ENCODE results near the gene RUSF1.

The RUSF1 gene

DNA sequence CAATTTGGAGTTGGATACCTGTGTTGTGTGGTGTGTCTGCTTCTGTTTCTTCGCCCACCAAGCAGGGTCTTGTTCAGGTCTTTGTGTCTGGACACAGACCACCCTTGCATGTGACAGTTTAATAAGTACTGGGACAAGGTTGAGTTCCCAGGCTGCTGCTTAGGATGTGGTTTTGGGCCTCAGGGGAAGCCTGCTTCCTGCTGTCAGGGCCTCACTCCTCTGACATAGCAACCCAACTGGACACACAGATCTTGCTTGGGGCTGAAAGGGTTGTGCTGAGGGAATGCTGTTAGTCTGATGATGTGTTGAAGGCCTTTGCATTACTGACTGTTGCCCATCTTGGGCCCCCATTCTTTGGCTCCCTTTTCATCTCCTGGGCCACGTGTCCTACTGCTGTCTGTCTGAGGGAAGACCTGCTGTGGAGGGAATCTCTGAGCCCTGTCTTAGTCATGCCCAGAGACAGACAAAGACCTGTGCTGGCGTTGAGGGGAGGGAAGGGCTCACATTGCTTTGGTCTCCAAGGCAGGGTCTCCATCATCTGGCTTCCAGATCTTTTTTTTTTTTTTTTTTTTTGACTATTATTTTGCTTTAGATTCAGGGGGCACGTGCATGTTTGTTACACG is 40.9 kb downstream of the RUSF1 start:
- no peak for DNase-seq

DNA sequence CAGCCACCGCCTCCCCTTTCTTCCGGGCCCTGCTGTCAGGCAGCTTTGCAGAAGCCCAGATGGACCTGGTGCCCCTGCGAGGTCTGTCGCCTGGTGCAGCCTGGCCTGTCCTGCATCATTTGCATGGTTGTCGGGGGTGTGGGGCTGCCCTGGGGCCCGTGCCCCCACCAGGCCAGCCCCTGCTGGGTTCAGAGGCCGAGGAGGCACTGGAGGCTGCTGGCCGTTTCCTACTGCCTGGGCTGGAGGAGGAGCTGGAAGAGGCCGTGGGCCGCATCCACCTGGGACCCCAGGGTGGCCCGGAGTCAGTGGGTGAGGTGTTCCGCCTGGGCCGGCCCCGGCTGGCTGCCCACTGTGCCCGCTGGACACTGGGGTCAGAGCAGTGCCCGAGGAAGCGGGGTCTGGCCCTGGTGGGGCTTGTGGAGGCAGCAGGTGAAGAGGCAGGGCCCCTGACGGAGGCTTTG is 41.8 kb downstream of the RUSF1 start:
- no peak for DNase-seq

- no peak for DNase-seq
Measured at GRCh38 chr16:31465788-31466370, 42.3 kb downstream of the RUSF1 start.

- no peak for DNase-seq
Measured at GRCh38 chr16:31464781-31465260, 43.4 kb downstream of the RUSF1 start.

DNA sequence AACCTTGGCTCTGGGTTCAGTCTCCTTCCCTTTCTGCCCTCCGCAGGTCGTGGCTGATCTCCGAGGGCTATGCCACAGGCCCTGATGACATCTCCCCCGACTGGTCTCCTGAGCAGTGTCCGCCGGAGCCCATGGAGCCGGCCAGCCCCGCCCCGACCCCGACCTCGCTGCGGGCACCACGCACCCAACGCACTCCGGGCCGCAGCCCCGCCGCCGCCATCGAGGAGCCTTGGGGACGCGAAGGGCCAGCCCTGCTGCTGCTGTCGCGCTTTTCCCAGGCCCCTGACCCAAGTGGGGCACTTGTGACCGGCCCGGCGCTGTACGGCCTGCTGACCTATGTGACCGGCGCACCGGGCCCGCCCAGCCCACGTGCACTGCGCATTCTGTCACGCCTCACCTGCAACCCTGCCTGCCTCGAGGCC is 43.8 kb downstream of the RUSF1 start:
- DNase-seq: no peak

- no peak for DNase-seq
Measured at GRCh38 chr16:31461921-31462804, 46.0 kb downstream of the RUSF1 start.

DNA sequence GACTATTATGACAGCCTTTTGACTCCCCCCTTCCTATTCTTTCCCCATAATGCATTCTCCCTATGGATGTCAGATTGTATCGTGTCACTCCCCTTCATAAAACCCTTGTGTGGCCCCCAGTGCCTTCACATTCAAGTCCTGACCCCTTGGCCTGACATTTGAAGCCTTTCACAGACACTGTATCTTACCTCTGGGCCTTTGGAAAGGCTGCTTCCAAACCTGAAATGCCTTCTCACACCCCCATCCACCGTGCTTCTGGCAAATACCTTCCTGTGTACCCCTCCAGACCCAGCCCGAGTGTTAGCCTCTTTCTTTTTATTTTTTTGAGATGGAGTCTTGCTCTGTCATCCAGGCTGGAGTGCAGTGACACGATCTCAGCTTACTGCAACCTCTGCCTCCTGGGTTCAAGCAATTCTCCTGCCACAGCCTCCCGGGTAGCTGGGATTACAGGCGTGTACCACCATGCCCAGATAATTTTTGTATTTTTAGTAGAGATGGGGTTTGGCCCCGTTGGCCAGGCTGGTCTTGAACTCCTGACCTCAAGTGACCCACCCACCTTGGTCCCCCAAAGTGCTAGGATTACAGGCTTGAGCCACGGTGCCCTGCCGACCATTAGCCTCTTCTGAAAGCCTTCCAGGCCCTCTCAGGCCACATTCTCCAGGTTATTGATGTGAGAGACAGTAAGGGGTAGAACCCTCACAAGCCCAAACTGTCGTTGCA is 46.8 kb downstream of the RUSF1 start:
- no peak for DNase-seq

GRCh38 chr16:31460582-31461002 is 47.6 kb downstream of the RUSF1 start:
- DNase-seq: peak; percentile 61

GRCh38 chr16:31459687-31460581 is 48.3 kb downstream of the RUSF1 start:
- peak; percentile 100 for DNase-seq

GRCh38 chr16:31458844-31459686 is 49.1 kb downstream of the RUSF1 start, which contains the start of gene ARMC5:
Gene ARMC5, plus strand, starts transcription at chr16:31459501. Its CDS starts 24 bp downstream, at chr16:31459525.
- peak; percentile 99 for DNase-seq

- DNase-seq: peak; percentile 94
Measured at GRCh38 chr16:31458073-31458843, 49.9 kb downstream of the RUSF1 start.

DNA sequence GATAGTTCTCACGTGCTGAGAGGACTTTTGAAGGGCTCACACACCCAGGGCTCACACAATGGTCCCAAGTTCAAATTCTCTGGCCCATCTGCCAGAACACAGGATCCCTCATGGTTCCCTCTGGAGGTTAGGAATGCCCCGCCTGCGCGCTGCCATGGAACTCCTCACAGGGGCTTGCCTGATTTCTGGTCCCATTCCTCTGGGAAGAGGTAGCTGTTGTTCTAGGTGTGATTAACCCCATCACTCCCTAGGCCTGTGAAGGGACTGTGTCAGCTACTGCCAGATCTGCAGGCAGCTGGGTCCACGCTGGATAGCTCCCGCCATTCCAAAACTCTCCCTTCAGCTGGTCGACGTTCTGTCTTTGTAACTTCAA is 51.2 kb downstream of the RUSF1 start:
- no peak for DNase-seq

DNA sequence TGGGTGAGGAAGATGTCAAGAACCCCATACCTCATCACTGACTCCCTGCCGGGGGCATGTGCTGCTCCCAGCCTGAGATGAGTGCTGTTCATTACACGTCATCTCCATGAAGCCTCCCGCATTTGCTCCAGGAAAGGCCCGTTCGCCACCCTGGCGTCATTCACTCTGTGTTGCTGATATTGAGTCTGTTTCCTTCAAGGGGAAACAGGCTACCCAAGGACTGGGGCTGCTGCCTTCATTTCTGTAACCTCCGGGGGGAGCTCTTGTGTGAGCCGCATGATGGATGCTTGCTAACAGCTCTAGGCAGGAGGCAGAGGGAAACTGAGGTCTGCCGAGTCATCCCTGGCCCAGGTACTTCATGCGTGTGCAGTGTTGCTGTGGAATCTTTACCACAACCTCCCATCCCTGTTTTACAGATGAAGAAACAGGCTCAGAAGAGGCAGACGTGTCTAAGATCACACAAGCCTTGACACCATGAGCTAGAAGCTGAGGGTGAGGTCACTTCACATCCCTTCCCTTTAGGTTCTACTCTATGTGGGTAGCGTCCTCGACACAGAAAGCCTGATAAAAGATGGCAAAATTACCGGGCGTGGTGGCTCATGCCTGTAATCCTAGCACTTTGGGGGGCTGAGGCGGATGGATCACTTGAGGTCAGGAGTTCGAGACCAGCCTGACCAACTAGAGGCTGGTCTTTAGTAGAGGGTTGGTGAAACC is 52.4 kb downstream of the RUSF1 start:
- DNase-seq: no peak

GRCh38 chr16:31453255-31454204 is 54.7 kb downstream of the RUSF1 start:
- peak; percentile 38 for DNase-seq

DNA sequence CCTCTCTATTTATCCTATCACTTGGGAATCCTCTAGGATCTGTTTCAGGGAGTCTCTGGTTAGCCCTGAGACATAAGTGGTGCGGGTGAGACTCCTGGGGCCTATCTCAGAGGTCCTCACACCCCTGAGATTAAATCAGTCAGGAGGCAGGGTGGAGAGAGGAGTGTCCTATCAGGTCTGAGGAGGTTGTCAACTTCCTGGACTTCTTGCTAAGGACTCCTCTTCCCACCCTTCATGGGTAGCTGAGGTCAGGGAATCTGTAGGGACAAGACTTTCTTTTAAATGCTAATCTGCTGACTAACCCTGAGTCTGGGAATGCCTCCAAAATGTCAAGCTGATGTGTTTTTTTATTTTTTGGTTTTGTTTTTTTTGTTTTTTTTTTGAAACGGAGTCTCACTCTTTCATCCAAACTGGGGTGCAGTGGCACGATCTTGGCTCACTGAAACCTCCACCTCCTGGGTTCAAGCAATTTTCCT is 55.5 kb downstream of the RUSF1 start:
- DNase-seq: no peak

DNA sequence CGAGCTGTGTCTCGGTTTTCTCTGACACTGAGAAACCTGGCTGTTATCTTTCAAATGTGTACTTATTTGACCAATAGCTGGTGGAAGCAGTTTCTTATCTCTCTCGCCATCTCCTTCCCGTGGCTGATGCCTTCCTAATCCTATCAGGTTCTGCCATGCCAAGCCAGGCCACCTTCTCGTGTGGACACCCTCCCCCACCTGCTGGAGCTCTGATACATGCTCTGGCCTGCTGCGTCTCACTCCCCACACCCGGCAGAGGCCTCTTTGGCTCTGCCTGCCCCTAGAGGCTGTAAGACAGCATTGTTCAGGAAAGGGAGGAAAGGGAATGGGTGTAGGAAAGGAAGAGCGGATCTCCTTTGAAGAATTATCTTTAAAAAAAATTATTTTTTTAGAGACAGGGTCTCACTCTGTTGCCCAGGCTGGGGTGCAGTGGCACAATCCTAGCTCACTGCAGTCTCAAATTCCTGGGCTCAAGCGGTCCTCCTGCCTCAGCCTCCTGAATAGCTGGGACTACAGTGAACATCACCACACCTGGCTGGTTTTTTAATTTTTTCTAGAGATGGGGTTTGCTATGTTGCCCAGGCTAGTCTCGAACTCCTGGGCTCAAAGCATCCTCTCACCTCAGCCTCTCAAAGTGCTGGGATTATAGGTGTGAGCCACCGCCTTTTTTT is 56.4 kb downstream of the RUSF1 start:
- peak; percentile 83 for DNase-seq

DNA sequence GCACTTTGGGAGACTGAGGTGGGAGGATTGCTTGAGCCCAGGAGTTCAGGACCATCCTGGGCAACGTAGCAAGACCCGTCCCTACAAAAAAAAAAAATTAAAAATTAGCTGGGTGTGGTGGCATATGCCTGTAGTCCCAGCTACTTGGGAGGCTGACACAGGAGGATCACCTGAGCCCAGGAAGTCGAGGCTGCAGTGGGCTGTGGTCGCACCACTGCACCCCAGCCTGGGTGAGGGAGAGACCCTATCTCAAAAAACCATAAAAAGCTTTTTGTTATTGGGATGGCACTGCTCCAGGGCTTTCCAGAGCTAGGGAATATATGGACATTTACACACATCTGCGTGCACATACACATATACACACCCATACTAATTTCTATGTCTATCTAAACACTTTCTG is 57.0 kb downstream of the RUSF1 start:
- no peak for DNase-seq
